K562 treated with DMSO at 1 percent for 4 hours (cell line): ENCODE results near the gene SLC1A5. TPM values are rescaled to one million over a fixed set of nuclear protein-coding genes. Genes with fewer than 3 reads are reported as not detected.

Experiments
- total RNA-seq: library from RNA; unstranded; fragments of 300-600 nt; gene quantifications from 2 replicates; pipeline ENCODE4 v1.2.3, GENCODE V29; 2022; ENCODE audit not compliant: insufficient read depth

SLC1A5 gene
- total RNA-seq: 473 and 519 TPM in 2 replicates

GRCh38 chr19:46788262-46788967 lies at the start of gene SLC1A5:
SLC1A5 (minus strand) TSS chr19:46788594; CDS start chr19:46787965, 629 bp downstream.

GRCh38 chr19:46746281-46747057 lies 41.9 kb downstream of the SLC1A5 start, which contains the start of gene STRN4:
STRN4 (minus strand) TSS chr19:46746450; CDS start chr19:46746430, 20 bp downstream.

GRCh38 chr19:46745521-46746280 lies 42.7 kb downstream of the SLC1A5 start, which contains the start of gene FKRP:
FKRP (plus strand) TSS chr19:46746057; CDS start chr19:46755451, 9,394 bp downstream.

Other genes with a start within 250 kb of the SLC1A5 start
- gene CALM3, start 187.3 kb downstream of the SLC1A5 start, total RNA-seq: 289 and 310 TPM in 2 replicates
- gene PTGIR, start 163.5 kb downstream of the SLC1A5 start, total RNA-seq: not detected in 2 replicates
- gene GNG8, start 152.4 kb downstream of the SLC1A5 start, total RNA-seq: not detected in 2 replicates
- gene DACT3, start 127.4 kb downstream of the SLC1A5 start, total RNA-seq: 2.6 and 2.9 TPM in 2 replicates
- 42.6 and 43.7 TPM in 2 replicates for gene PRKD2, start 71.5 kb downstream of the SLC1A5 start, total RNA-seq
- gene FKRP, start 42.5 kb downstream of the SLC1A5 start, total RNA-seq: 47.2 and 58.0 TPM in 2 replicates
- 73.2 and 80.0 TPM in 2 replicates for gene STRN4, start 42.1 kb downstream of the SLC1A5 start, total RNA-seq
- 413 and 467 TPM in 2 replicates for gene AP2S1, start 62.3 kb upstream of the SLC1A5 start, total RNA-seq
- gene ARHGAP35, start 72.4 kb upstream of the SLC1A5 start, total RNA-seq: 19.3 and 25.7 TPM in 2 replicates
- gene NPAS1, start 231.2 kb upstream of the SLC1A5 start, total RNA-seq: 21.0 and 33.3 TPM in 2 replicates